NCI-H748 treated with DMSO at 0.1 percent for 48 hours (cell line): ENCODE measurements around the gene TGM2.

Experiments
- DNase-seq: peaks from one replicate; lab custom pipeline; 2025; lab: John Stamatoyannopoulos, UW

The TGM2 gene

GRCh38 chr20:38144598-38144973, 20.5 kb downstream of the TGM2 start:
- DNase-seq = no peak

GRCh38 chr20:38143646-38144554, 21.2 kb downstream of the TGM2 start:
- no peak for DNase-seq

- DNase-seq = no peak
These were observed 21.8 kb downstream of the TGM2 start for GRCh38 chr20:38143238-38143645.

GRCh38 chr20:38141889-38142494, 23.1 kb downstream of the TGM2 start:
- DNase-seq = no peak

- DNase-seq = no peak
These were observed 23.7 kb downstream of the TGM2 start for GRCh38 chr20:38141204-38141888.

GRCh38 chr20:38139977-38140753, 24.9 kb downstream of the TGM2 start:
- no peak for DNase-seq

GRCh38 chr20:38139156-38139912, 25.7 kb downstream of the TGM2 start:
- DNase-seq = no peak

GRCh38 chr20:38138086-38138778, 26.8 kb downstream of the TGM2 start:
- no peak for DNase-seq

- no peak for DNase-seq
These were observed 27.5 kb downstream of the TGM2 start for GRCh38 chr20:38137441-38138037.

- no peak for DNase-seq
These were observed 28.4 kb downstream of the TGM2 start for GRCh38 chr20:38136421-38137245.

- DNase-seq = no peak
These were observed 29.2 kb downstream of the TGM2 start for GRCh38 chr20:38135651-38136420.

- DNase-seq = no peak
These were observed 29.8 kb downstream of the TGM2 start for GRCh38 chr20:38135271-38135650.

- no peak for DNase-seq
These were observed 30.4 kb downstream of the TGM2 start for GRCh38 chr20:38134427-38135270.

- no peak for DNase-seq
These were observed 31.2 kb downstream of the TGM2 start for GRCh38 chr20:38133680-38134426.

GRCh38 chr20:38132910-38133501, 32.1 kb downstream of the TGM2 start:
- no peak for DNase-seq

- DNase-seq = no peak
These were observed 32.7 kb downstream of the TGM2 start for GRCh38 chr20:38132156-38132909.
